ENCODE results near the gene FAM90A26. TPM values are rescaled to one million over a fixed set of nuclear protein-coding genes. Genes with fewer than 3 reads are reported as not detected.
"Not testable (repeated sequence)": the region's sequence is repeated elsewhere in the genome, so short reads cannot be mapped to it uniquely, and the experiment has no call there.

Gene FAM90A26, protein sequence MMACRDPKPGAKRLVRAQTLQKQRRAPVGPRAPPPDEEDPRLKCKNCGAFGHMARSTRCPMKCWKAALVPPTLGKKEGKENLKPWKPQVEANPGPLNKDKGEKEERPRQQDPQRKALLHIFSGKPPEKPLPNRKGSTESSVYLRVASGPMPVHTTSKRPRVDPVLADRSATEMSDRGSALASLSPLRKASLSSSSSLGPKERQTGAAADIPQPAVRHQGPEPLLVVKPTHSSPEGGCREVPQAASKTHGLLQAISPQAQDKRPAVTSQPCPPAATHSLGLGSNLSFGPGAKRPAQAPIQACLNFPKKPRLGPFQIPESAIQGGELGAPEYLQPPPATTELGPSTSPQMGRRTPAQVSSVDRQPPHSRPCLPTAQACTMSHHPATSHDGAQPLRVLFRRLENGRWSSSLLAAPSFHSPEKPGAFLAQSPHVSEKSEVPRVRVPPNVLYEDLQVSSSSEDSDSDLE
- not detected for total RNA-seq

DNA sequence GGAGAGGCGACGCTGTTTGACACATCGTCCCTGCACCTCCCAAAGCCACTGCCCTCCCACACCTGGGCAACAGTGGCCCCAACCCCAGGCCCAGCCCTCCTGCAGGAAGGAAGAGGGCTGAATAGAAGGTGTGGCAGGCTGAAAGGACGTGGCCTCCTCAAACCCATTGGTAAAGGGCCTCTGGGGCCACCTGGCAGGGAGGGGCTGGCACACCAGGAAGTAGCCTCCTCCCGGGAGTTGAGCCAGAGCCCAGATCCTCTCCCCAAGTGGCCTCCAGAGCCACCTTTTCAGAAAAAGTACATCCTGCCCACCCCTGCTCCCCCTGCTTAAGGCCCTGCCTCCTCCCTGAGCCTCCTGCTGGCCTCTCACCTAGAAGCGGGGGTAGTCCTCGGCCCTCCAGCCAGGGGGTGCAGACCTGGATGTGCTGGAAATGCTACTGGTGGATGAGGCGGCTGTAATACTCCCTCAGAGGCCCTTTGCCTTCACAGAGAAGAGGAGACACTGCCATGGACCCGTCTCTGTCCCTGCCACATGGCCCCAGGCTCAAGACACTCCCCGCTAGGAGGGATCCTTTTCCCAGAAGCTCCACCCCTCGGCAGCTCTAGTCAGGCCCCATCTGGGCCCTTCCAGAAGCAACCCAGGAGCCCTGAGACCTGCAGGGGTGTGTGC, at the start of gene FAM90A26:
FAM90A26 (plus strand) TSS at position 619 of the 669 bp plus-strand sequence. CDS start 2,764 bp downstream, outside the sequence.
- H3K9me3 Mint-ChIP-seq (ENCODE audit: low read depth); H3K4me3 Mint-ChIP-seq; H3K36me3 Mint-ChIP-seq; H3K27ac Mint-ChIP-seq; H3K27me3 Mint-ChIP-seq; CTCF ChIA-PET; DNase-seq; ATAC-seq; H3K4me1 Mint-ChIP-seq: not testable (repeated sequence)

DNA sequence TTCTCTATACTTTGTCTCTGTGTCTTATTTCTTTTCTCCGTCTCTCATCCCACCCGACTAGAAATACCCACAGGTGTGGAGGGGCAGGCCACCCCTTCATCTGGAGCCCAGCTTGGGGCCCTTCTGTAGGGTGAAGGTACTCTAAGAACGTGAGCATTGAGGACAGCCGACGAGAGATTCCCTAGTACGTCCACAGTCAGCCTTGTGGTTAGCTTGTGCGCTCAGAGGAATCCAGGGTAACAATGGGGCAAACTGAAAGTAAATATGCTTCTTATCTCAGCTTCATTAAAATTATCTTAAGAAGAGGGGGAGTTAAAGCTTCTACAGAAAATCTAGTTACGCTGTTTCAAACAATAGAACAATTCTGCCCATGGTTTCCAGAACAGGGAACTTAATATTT, 47.5 kb upstream of the FAM90A26 start:
- DNase-seq; H3K4me1 Mint-ChIP-seq; H3K27ac Mint-ChIP-seq; H3K36me3 Mint-ChIP-seq; CTCF ChIA-PET; ATAC-seq; H3K4me3 Mint-ChIP-seq; H3K9me3 Mint-ChIP-seq (ENCODE audit: low read depth): not testable (repeated sequence)
- peaks cover 17% of the 10 kb centered on the region for H3K27me3 Mint-ChIP-seq

DNA sequence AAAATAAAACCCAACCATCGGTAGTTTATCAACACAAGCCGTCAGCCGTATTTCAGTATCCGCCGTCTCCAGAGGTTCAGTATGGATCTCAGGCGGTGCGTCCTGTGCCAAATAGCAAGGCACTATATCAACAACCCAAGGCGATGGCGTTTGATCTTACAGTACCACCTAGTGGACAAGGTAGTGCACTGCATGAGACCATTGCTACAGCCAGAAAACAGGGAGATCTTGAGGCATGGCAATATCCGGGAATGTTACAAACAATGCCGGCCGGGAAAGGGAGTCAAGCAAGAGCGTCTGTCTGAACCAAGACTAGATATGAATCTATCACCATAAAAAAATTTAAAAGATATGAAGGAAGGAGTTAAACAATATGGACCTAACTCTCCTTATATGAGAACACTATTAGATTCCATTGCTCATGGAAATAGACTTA, 46.6 kb upstream of the FAM90A26 start:
- H3K4me3 Mint-ChIP-seq; H3K27ac Mint-ChIP-seq; H3K9me3 Mint-ChIP-seq (ENCODE audit: low read depth); H3K4me1 Mint-ChIP-seq; ATAC-seq; CTCF ChIA-PET; H3K36me3 Mint-ChIP-seq: not testable (repeated sequence)
- DNase-seq = peak; percentile 43
- H3K27me3 Mint-ChIP-seq = peaks cover 17% of the 10 kb centered on the region

DNA sequence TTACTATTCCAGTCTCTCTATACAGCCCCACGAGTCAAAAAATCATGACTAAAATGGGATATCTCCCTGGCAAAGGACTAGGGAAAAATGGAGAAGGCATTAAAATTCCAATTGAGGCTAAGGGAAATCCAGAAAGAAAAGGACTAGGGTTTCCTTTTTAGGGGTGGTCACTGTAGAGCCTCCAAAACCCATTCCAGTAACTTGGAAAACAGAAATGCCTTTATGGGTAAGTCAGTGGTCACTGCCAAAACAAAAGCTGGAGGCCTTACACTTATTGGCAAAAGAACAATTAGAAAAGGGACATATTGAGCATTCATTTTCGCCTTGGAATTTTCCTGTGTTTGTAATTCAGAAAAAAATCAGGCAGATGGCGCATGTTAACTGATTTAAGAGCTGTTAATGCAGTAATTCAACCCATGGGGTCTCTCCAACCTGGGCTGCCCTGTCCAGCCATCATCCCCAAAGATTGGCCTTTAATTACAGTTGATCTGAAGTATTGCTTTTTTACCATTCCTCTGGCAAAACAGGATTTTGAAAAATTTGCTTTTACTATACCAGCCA, 44.5 kb upstream of the FAM90A26 start:
- H3K27ac Mint-ChIP-seq; H3K36me3 Mint-ChIP-seq; H3K4me1 Mint-ChIP-seq; H3K9me3 Mint-ChIP-seq (ENCODE audit: low read depth); DNase-seq; ATAC-seq; H3K4me3 Mint-ChIP-seq; CTCF ChIA-PET: not testable (repeated sequence)
- peaks cover 17% of the 10 kb centered on the region for H3K27me3 Mint-ChIP-seq

DNA sequence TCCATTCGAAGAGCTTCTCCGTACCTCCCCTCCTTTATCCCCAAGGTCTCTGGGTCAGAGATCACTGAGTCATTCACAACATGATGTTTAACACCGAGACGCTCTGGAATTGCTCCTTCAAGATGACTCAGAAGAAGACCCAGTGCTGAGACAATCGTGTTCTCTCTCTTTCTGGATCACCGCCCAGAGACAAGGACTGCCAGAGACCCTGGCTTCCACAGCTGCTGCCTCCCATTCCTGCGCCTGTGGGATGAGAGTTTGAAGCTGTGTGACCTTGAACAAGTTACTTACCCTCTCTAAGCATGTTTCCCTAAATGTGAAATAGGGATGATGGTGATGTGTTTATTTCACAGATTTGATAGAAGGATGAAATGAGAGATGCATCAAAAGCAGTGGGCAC, 38.8 kb upstream of the FAM90A26 start:
- H3K27me3 Mint-ChIP-seq; ATAC-seq; H3K27ac Mint-ChIP-seq; H3K4me3 Mint-ChIP-seq; H3K9me3 Mint-ChIP-seq (ENCODE audit: low read depth); DNase-seq; CTCF ChIA-PET; H3K36me3 Mint-ChIP-seq; H3K4me1 Mint-ChIP-seq: not testable (repeated sequence)

DNA sequence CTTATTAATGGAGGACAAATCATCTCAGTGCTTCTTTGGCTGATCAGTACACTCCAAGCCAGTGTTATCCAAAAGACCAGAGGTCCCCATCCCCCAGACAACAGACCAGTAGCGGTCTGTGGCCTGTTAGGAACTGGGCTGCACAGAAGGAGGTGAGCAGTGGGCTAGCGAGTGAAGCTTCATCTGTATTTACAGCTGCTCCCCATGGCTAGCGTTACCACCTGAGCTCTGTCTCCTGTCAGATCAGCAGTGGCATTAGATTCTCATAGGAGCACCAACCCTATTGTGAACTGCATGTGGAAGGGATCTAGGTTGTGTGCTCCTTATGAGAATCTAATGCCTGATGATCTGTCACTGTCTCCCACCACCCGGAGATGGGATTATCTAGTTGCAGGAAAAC, 37.4 kb upstream of the FAM90A26 start:
- H3K27me3 Mint-ChIP-seq; DNase-seq; H3K4me1 Mint-ChIP-seq; H3K9me3 Mint-ChIP-seq (ENCODE audit: low read depth); H3K27ac Mint-ChIP-seq; CTCF ChIA-PET; H3K36me3 Mint-ChIP-seq; ATAC-seq; H3K4me3 Mint-ChIP-seq: not testable (repeated sequence)

DNA sequence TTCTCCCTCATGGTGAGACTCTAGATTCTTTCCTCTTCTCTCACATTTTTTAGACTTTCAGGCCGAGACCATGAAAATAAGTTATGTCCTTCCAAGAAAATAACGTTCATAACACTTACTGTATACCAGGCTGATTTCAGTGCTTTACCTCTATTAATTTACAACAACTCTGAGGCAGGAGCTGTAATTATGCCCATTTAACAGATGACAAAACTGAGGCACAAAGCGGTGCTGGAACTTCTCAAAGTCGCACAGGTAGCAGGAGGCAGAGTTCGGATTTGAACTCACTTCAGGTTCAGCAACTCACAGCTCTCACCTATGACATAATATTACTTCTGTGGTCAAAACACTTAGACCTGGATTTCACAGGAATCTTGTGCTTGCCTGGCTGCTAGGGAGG, 36.2 kb upstream of the FAM90A26 start:
- H3K4me1 Mint-ChIP-seq; H3K27me3 Mint-ChIP-seq; H3K4me3 Mint-ChIP-seq; CTCF ChIA-PET; H3K27ac Mint-ChIP-seq; H3K9me3 Mint-ChIP-seq (ENCODE audit: low read depth); ATAC-seq; DNase-seq; H3K36me3 Mint-ChIP-seq: not testable (repeated sequence)

DNA sequence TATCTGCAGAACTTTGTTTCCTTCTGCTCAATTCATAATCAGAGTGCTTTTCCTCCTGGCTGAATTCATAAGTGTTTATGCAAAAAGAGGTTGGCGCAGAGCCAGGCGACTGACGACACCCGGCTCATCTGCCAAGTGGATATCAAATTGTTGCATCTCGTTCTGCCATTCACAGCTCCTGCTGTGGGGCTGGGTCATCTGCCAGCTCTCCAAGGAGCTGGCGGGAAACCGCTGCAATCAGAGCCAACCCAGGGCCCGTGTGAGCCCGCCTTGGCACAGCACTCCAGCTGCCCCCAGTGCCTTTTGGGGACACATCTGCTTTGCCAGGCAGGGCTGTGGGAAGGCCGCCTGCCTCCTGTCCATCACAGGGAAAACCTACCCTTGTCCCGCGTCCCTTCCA, 35.7 kb upstream of the FAM90A26 start:
- H3K9me3 Mint-ChIP-seq (ENCODE audit: low read depth); H3K36me3 Mint-ChIP-seq; CTCF ChIA-PET; ATAC-seq; H3K4me3 Mint-ChIP-seq; H3K27me3 Mint-ChIP-seq; H3K4me1 Mint-ChIP-seq; H3K27ac Mint-ChIP-seq; DNase-seq: not testable (repeated sequence)

DNA sequence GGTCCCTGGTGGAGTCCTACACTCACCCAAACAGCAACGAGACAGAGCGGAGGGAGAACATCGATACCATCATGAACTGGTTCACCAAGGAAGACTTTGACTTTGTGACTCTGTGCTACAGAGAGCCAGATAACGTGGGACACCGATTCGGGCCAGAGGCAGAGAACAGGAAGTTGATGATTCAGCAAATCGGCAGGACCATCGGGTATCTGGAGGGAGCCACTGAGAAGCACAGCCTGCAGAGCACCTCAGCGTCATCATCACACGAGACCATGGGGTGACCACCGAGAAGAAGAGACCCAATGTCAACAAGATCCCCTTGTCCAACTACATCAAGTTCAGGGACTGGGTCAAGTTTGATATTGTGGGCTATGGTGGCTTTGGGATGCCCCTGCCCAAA, 29.2 kb upstream of the FAM90A26 start:
- H3K27ac Mint-ChIP-seq; H3K4me1 Mint-ChIP-seq; DNase-seq; ATAC-seq; H3K9me3 Mint-ChIP-seq (ENCODE audit: low read depth); H3K4me3 Mint-ChIP-seq; H3K27me3 Mint-ChIP-seq; CTCF ChIA-PET; H3K36me3 Mint-ChIP-seq: not testable (repeated sequence)

DNA sequence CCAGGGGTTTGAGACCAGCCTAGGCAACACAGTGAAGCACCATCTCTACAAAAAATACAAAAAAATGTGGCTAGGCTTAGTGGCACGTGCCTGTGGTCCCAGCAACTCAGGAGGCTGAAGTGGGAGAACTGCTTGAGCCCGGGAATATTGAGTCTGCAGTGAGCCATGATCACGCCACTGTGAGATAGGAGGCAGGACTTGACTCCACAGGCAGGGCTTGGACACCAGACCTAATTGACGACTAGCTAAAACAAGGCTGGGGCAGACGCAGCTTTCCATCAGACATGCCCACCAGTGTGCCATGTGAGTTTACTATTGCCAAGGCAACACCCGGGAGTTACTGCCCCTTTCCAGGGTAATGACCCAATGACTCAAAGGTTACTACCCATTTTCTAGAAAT, 27.4 kb upstream of the FAM90A26 start:
- H3K36me3 Mint-ChIP-seq; H3K27ac Mint-ChIP-seq; DNase-seq; CTCF ChIA-PET; H3K4me1 Mint-ChIP-seq; H3K4me3 Mint-ChIP-seq; ATAC-seq; H3K9me3 Mint-ChIP-seq (ENCODE audit: low read depth); H3K27me3 Mint-ChIP-seq: not testable (repeated sequence)

DNA sequence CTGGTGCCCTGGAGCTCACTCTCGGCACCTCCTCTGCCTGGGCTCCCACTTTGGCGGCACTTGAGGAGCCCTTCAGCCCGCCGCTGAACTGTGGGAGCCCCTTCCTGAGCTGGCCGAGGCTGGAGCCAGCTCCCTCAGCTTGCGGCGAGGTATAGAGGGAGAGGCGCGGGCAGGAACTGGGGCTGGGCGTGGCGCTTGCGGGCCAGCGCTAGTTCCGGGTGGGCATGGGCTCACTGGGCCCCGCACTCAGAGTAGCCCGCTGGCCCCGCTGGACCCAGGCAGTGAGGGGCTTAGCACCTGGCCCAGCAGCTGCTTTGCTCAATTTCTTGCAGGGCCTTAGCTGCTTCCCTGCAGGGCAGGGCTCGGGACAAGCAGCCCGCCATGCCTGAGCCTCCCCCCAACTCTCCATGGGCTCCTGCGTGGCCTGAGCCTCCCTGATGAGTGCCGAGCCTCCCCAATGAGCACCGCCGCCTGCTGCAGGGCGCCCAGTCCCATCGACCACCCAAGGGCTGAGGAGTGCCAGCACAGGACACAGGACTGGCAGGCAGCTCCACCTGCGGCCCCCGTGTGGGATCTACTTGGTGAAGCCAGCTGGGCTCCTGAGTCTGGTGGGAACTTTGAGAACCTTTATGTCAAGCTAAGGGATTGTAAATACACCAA, 26.7 kb upstream of the FAM90A26 start:
- Mint-ChIP-seq H3K4me1 (no peaks in the 10 kb centered on the region), H3K27ac (no peak overlapping the region), H3K4me3 (no peak overlapping the region), H3K27me3 (no peaks in the 10 kb centered on the region), H3K36me3 (no peaks in the 10 kb centered on the region), H3K9me3 (ENCODE audit: low read depth) (no peaks in the 10 kb centered on the region)
- DNase-seq = no peak
- no peak for ATAC-seq
- CTCF ChIA-PET = no interaction called here

DNA sequence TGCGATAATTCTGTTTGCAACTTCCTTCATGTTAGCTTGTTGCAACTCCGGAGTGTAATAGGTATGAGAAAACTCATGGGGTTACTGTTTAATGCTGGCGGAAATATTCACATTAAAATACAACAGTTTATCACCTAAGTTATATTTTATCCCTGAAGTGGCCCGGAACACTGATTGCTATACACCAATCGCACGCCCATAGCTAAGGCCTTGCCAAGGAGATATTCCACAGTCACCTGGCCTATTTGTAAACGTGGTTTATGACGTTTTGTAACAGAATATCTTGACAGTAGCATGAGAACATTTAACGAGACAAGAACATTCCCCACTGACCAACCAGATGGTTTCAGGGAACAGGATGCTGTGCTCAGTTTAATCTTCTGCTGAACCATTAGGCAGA, 23.2 kb upstream of the FAM90A26 start:
- H3K27ac Mint-ChIP-seq = no peak overlapping the region
- H3K36me3 Mint-ChIP-seq = no peaks in the 10 kb centered on the region
- DNase-seq (no peak), ATAC-seq (no peak)
- H3K4me1 Mint-ChIP-seq = peaks cover 3% of the 10 kb centered on the region
- no peak overlapping the region for H3K4me3 Mint-ChIP-seq
- no peaks in the 10 kb centered on the region for H3K9me3 Mint-ChIP-seq (ENCODE audit: low read depth)
- CTCF ChIA-PET = no interaction called here
- no peaks in the 10 kb centered on the region for H3K27me3 Mint-ChIP-seq

DNA sequence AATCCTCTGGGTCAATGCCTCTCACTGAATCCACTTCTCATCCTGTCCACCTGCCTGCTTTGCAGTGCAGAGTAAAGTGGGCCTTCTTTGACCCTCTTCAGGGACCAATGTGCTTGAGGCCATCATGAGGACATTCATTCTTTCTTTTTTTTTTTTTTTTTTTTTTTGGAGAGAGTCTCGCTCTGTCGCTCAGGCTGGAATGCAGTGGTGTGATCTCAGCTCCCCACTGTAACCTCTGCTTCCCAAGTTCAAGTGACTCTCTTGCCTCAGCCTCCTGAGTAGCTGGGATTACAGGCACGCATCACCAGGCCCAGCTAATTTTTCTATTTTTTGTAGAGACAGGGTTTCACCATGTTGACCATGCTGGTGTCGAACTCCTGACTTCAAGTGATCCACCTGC, 22.8 kb upstream of the FAM90A26 start:
- H3K36me3 Mint-ChIP-seq; H3K27me3 Mint-ChIP-seq; ATAC-seq; H3K4me1 Mint-ChIP-seq; CTCF ChIA-PET; H3K4me3 Mint-ChIP-seq; DNase-seq; H3K9me3 Mint-ChIP-seq (ENCODE audit: low read depth); H3K27ac Mint-ChIP-seq: not testable (repeated sequence)

All from activated CD8-positive, alpha-beta memory T cell treated with anti-CD3 and anti-CD28 coated beads, Interleukin-2, amount 10 ng/mL, durations not matched to agents 7 days and 5 days (primary cell).